RWPE2 (cell line): Measurements from ENCODE around the gene NR6A1.

ENCODE experiments used
- ATAC-seq: fragments of 200-7000 bp; cut with Tn5 transposase; 3 replicates; pipeline ENCODE4 v1.9.1; 2021; ENCODE audit warnings: low read depth
- DNase-seq: peaks from one replicate; pipeline ENCODE4 v3.0.0-alpha.2; 2020; ENCODE audit warnings: low spot score
- H3K27ac ChIP-seq: fragments of 450-650 bp; 2 replicates; pipeline ENCODE4 v1.5.1; 2017; ENCODE audit warnings: mild to moderate bottlenecking; ENCODE audit not compliant: poor library complexity, severe bottlenecking
- H3K27me3 ChIP-seq: fragments of 250-450 bp; sonication (Bioruptor Pico); 2 replicates; pipeline ENCODE4 v1.5.1; 2021; ENCODE audit warnings: mild to moderate bottlenecking, moderate library complexity; ENCODE audit not compliant: insufficient read depth, poor library complexity, severe bottlenecking
- H3K36me3 ChIP-seq: fragments of 250-450 bp; sonication (Bioruptor Pico); 2 replicates; pipeline ENCODE4 v1.5.1; 2020; ENCODE audit warnings: low read depth, mild to moderate bottlenecking, moderate library complexity
- H3K4me1 ChIP-seq: fragments of 250-450 bp; sonication (Bioruptor Pico); 2 replicates; pipeline ENCODE4 v1.5.1; 2021; ENCODE audit warnings: mild to moderate bottlenecking, moderate library complexity; ENCODE audit not compliant: insufficient read depth, poor library complexity, severe bottlenecking
- H3K4me3 ChIP-seq: fragments of 250-450 bp; sonication (Bioruptor Pico); 2 replicates; pipeline ENCODE4 v1.5.1; 2021; ENCODE audit warnings: mild to moderate bottlenecking, moderate library complexity; ENCODE audit not compliant: severe bottlenecking
- H3K9me3 ChIP-seq: fragments of 250-450 bp; sonication (Bioruptor Pico); 2 replicates; pipeline ENCODE4 v1.5.1; 2021; ENCODE audit warnings: mild to moderate bottlenecking, moderate library complexity; ENCODE audit not compliant: severe bottlenecking
- TF ChIP-seq, protein P1 (sequence below): fragments of 450-650 bp; IDR thresholded peaks from one replicate; pipeline ENCODE4 v1.5.1; 2017; ENCODE audit warnings: mild to moderate bottlenecking, moderate library complexity; ENCODE audit not compliant: poor library complexity, severe bottlenecking

Gene NR6A1

DNA sequence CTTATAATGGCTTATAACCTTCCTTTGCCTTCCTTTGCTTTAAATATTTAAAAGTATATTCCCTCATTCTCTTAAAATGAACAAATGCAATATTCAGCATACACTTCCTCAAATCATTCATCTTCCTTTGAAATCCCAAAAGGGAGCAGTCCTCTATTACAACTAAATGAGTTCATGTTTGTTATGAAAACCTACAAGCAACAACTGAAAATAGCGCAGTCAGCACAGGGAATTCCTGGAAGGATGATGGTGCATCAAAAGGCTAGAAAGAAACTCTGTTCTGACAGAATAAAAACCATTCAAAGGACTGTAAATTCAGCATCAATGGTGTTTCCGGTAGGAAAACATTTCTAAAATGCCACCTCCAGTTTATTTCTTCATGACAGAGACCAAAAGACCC, 3.3 kb downstream of the NR6A1 start:
- H3K27ac ChIP-seq, result no peak overlapping the region
- TF ChIP-seq, protein P1, sequence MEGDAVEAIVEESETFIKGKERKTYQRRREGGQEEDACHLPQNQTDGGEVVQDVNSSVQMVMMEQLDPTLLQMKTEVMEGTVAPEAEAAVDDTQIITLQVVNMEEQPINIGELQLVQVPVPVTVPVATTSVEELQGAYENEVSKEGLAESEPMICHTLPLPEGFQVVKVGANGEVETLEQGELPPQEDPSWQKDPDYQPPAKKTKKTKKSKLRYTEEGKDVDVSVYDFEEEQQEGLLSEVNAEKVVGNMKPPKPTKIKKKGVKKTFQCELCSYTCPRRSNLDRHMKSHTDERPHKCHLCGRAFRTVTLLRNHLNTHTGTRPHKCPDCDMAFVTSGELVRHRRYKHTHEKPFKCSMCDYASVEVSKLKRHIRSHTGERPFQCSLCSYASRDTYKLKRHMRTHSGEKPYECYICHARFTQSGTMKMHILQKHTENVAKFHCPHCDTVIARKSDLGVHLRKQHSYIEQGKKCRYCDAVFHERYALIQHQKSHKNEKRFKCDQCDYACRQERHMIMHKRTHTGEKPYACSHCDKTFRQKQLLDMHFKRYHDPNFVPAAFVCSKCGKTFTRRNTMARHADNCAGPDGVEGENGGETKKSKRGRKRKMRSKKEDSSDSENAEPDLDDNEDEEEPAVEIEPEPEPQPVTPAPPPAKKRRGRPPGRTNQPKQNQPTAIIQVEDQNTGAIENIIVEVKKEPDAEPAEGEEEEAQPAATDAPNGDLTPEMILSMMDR, result no peak
- no peaks in the 10 kb centered on the region for H3K27me3 ChIP-seq
- ATAC-seq (no peak), DNase-seq (no peak)
- no peaks in the 10 kb centered on the region for H3K36me3 ChIP-seq
- peaks cover 15% of the 10 kb centered on the region for H3K4me1 ChIP-seq
- no peak overlapping the region for H3K4me3 ChIP-seq
- H3K9me3 ChIP-seq, result no peaks in the 10 kb centered on the region

DNA sequence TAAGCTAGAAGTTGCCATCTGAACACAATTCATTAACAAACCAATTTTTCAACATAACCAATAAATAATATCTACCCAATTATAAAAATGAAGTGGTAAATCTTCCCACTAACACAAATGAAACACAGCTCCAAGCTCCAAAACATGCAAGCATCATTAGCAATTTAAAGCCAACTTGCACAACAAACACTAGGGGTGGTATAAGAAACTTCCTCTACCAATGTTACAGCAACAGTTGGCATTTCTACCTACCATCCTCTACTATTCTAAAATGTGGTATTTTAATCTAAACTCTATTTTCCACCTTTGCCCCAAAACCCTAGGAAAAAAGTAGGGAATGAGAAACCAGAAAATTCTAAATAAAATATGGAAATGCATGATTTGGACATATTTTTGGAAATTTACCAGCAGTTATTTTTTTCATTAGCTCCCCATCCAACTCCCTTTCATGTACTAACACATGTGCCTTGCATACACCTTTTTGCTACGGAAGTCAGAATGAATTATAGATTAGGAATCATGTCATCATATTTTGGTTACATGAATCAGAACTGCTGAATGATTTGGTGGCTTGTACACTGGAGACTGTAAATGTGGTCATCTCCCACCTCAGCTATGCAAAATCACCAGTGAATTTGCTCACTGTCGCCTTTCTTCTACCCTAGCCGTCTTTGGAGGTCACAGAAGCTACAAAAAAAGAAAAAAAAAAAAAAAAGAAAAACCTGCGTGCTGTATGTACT, 4.1 kb downstream of the NR6A1 start:
- DNase-seq, result no peak
- peaks cover 15% of the 10 kb centered on the region for H3K4me1 ChIP-seq
- no peaks in the 10 kb centered on the region for H3K27me3 ChIP-seq
- H3K4me3 ChIP-seq, result no peak overlapping the region
- H3K36me3 ChIP-seq, result no peaks in the 10 kb centered on the region
- H3K9me3 ChIP-seq, result no peaks in the 10 kb centered on the region
- TF ChIP-seq, protein P1, result peak; percentile 25
- no peak overlapping the region for H3K27ac ChIP-seq
- ATAC-seq, result no peak

DNA sequence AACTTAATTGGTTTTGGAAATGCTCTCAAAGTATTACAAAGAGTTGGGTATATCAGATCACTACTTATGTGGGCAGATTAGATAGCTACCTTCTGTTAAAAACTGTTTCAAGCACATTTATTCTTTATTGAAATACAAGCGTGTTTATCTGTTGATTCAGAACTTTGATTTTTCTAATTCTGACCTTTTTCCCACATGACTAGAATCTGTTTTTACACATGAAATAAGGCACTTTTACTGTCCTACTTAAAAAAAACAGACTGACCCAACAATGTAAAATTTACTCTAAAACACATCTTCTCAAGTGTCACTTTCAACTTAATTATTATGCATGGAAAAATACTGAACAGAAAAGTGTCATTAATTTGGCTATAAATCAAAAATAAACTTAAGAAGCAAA, 4.8 kb downstream of the NR6A1 start:
- ATAC-seq (no peak), DNase-seq (no peak)
- H3K4me1 ChIP-seq, result peaks cover 15% of the 10 kb centered on the region
- no peaks in the 10 kb centered on the region for H3K36me3 ChIP-seq
- no peaks in the 10 kb centered on the region for H3K27me3 ChIP-seq
- H3K4me3 ChIP-seq, result no peak overlapping the region
- TF ChIP-seq, protein P1, result no peak
- no peak overlapping the region for H3K27ac ChIP-seq
- H3K9me3 ChIP-seq, result no peaks in the 10 kb centered on the region

DNA sequence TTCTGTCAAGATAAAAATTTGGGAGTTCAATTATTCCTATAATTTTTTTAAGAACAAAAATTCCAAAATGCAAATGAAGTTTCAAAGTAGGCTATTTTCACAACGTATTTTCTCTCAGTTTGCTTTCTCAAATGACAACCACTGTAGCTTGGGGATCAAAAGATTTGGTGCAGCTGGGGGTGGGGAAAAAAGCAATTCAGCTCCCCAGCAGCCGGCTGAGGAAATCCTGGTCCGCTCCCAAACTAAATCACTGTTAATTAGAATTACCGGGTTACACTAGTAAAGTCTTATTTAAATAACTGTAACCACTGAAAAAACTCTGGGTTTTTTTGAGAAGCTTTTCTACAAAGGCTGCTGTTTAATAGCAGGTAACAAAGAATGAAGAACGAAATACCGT, 5.7 kb downstream of the NR6A1 start:
- ATAC-seq (no peak), DNase-seq (no peak)
- H3K4me3 ChIP-seq, result no peak overlapping the region
- H3K27ac ChIP-seq, result no peak overlapping the region
- H3K36me3 ChIP-seq, result no peaks in the 10 kb centered on the region
- peaks cover 15% of the 10 kb centered on the region for H3K4me1 ChIP-seq
- no peaks in the 10 kb centered on the region for H3K27me3 ChIP-seq
- TF ChIP-seq, protein P1, result no peak
- no peaks in the 10 kb centered on the region for H3K9me3 ChIP-seq

DNA sequence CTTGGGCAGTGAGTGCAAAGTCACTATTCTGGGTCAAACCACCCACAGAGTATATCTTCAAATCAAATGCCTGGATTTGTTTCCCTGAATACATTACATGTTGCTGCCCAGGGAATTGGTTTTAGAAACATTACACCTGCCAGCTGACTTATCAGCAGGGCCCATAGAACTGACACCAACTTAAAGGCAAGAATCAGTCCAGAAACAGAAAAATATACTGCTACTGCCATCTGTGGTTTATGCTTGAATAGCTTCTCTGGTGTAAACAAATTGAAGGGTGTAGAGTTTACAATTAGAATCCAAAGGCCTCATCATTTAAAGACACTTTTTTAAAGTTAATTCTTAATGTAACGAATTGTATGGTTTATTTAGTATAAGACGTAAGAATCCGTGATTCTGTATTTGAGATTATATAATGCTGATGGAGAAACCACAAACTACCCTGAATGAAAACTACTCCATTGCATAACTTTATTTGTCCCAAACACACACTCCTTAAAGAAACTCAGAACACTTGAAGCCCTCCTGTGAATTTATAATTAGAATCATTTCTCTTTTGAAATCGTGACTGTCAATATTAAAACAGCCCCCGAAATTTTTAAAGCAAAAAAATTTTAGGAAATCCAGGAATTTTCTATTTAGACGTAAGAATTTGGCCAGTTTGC, 6.2 kb downstream of the NR6A1 start:
- H3K27ac ChIP-seq, result no peak overlapping the region
- TF ChIP-seq, protein P1, result peak; percentile 58
- ATAC-seq, result no peak; the same call in 2 of the 3 replicates

More for the DNA sequence above, 6.2 kb downstream of the NR6A1 start:
- Histone ChIP-seq H3K9me3 (no peaks in the 10 kb centered on the region), H3K4me1 (peaks cover 15% of the 10 kb centered on the region), H3K27me3 (no peaks in the 10 kb centered on the region), H3K36me3 (no peaks in the 10 kb centered on the region), H3K4me3 (no peak overlapping the region)
- no peak for DNase-seq
